Measurements from ENCODE around the gene HAUS8. TPM values are rescaled to one million over a fixed set of nuclear protein-coding genes. Genes with fewer than 3 reads are reported as not detected.
"Not testable (repeated sequence)": the region's sequence is repeated elsewhere in the genome, so short reads cannot be mapped to it uniquely, and the experiment has no call there.

The HAUS8 gene
- total and polyA plus RNA-seq, 12 donors, result 3.9 to 17.9 (median 9.0) TPM

GRCh38 chr19:17025361-17025760, 49.9 kb downstream of the HAUS8 start:
- peaks cover 13% of the 10 kb centered on the region for H3K27me3 ChIP-seq

GRCh38 chr19:17024941-17025340, 50.3 kb downstream of the HAUS8 start:
- intact Hi-C loops (cut with DNase I); H3K4me1 ChIP-seq (replicated peaks in 1 of 2); H3K9me3 ChIP-seq (replicated peaks in 1 of 3); H3K4me3 ChIP-seq; H3K36me3 ChIP-seq (replicated peaks in 1 of 2); H3K27ac ChIP-seq; DNase-seq: not testable (repeated sequence)
- 82 to 88% (median 85%) methylated on average over 8 of the region's 8 CpGs for WGBS, 4 donors
- peaks cover 13% of the 10 kb centered on the region for H3K27me3 ChIP-seq

More at GRCh38 chr19:17025361-17025760, 49.9 kb downstream of the HAUS8 start:
- TF ChIP-seq POLR2A (IDR thresholded peaks at IDR 0.05) (no peak), CTCF (IDR thresholded peaks at IDR 0.05) (no peak)
- 67 to 82% (median 75%) methylated on average over 6 of the region's 6 CpGs for WGBS, 4 donors
- H3K9me3 ChIP-seq (replicated peaks in 1 of 3), result no peaks in the 10 kb centered on the region
- no peak overlapping the region for H3K4me3 ChIP-seq
- no peak overlapping the region for H3K27ac ChIP-seq
- peaks cover 0 to 2% of the 10 kb centered on the region in 2 donors for H3K4me1 ChIP-seq (replicated peaks in 1 of 2)
- DNase-seq, result no peak
- H3K36me3 ChIP-seq (replicated peaks in 1 of 2), result no peaks in the 10 kb centered on the region
- intact Hi-C loops (cut with DNase I), result no loop called here

GRCh38 chr19:17023805-17024204, 51.4 kb downstream of the HAUS8 start:
- no peak for DNase-seq
- Histone ChIP-seq H3K9me3 (replicated peaks in 1 of 3) (no peaks in the 10 kb centered on the region), H3K36me3 (replicated peaks in 1 of 2) (no peaks in the 10 kb centered on the region), H3K27me3 (peaks cover 13% of the 10 kb centered on the region), H3K4me1 (replicated peaks in 1 of 2) (peaks cover 0 to 4% of the 10 kb centered on the region in 2 donors), H3K27ac (no peak overlapping the region), H3K4me3 (no peak overlapping the region)
- TF ChIP-seq POLR2A (IDR thresholded peaks at IDR 0.05) (no peak), CTCF (IDR thresholded peaks at IDR 0.05) (no peak)
- WGBS, 4 donors, result 74 to 95% (median 82%) methylated on average over 3 of the region's 3 CpGs
- intact Hi-C loops (cut with DNase I), result no loop called here

- no peak overlapping the region for H3K27ac ChIP-seq
- H3K27me3 ChIP-seq, result peaks cover 13% of the 10 kb centered on the region
- DNase-seq, result no peak
- intact Hi-C loops (cut with DNase I), result no loop called here
- WGBS, 4 donors, result 84 to 89% (median 87%) methylated on average over 7 of the region's 7 CpGs
- no peaks in the 10 kb centered on the region for H3K9me3 ChIP-seq (replicated peaks in 1 of 3)
- no peaks in the 10 kb centered on the region for H3K36me3 ChIP-seq (replicated peaks in 1 of 2)
- TF ChIP-seq CTCF (IDR thresholded peaks at IDR 0.05), result no peak
- no peak for TF ChIP-seq POLR2A (IDR thresholded peaks at IDR 0.05)
- peaks cover 0 to 4% of the 10 kb centered on the region in 2 donors for H3K4me1 ChIP-seq (replicated peaks in 1 of 2)
- no peak overlapping the region for H3K4me3 ChIP-seq
These were observed 52.5 kb downstream of the HAUS8 start for GRCh38 chr19:17022738-17023137.

GRCh38 chr19:17021793-17022590, 53.3 kb downstream of the HAUS8 start:
- Histone ChIP-seq H3K9me3 (replicated peaks in 1 of 3) (no peaks in the 10 kb centered on the region), H3K4me3 (no peak overlapping the region), H3K4me1 (replicated peaks in 1 of 2) (peaks cover 0 to 4% of the 10 kb centered on the region in 2 donors), H3K27ac (peak overlapping the region in 1 of 5 donors; percentile 34), H3K36me3 (replicated peaks in 1 of 2) (no peaks in the 10 kb centered on the region), H3K27me3 (peaks cover 13% of the 10 kb centered on the region)
- intact Hi-C loops (cut with DNase I), result no loop called here
- TF ChIP-seq POLR2A (IDR thresholded peaks at IDR 0.05), result no peak
- TF ChIP-seq CTCF (IDR thresholded peaks at IDR 0.05), result no peak
- 73 to 92% (median 76%) methylated on average over 3 to 12 of the region's 12 CpGs for WGBS, 4 donors
- peak in 2 of 7 donors; percentile 18 to 25 for DNase-seq
